GM11168 (cell line): ENCODE measurements around the gene NEUROG1.
"Not testable (repeated sequence)": the region's sequence is repeated elsewhere in the genome, so short reads cannot be mapped to it uniquely, and the experiment has no call there.

Source experiments
- in situ Hi-C: fragments of 300-500 bp; cut with MboI; formaldehyde crosslinking; loops from one replicate; pipeline ENCODE4 v1.12.0; 2022; ENCODE audit warnings: low sequenced_read_pairs; ENCODE audit not compliant: unreplicated experiment

Gene NEUROG1

GRCh38 chr5:135539430-135540005, 3.8 kb upstream of the NEUROG1 start:
- in situ Hi-C loops, result no loop called here

DNA sequence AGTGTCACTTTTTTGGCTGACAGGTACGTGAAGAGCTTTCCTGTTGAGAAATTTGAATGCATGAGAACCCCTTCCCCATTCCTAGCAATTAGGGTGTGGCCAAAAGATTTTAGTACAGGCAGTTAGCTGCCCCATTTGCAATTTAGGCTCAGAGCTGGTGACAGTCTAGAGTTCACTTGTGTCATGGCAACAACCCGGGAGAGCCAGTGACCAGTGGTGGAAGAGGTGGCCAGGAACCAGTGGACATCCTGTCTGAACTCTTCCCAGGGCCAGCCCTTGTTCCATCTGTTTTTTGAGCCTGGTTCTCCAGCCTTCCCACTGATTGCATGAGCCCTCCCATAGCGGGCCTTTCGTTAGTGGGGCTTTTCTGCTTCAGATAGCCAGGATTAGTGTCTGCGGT, 2.5 kb upstream of the NEUROG1 start:
- in situ Hi-C loops, result no loop called here

DNA sequence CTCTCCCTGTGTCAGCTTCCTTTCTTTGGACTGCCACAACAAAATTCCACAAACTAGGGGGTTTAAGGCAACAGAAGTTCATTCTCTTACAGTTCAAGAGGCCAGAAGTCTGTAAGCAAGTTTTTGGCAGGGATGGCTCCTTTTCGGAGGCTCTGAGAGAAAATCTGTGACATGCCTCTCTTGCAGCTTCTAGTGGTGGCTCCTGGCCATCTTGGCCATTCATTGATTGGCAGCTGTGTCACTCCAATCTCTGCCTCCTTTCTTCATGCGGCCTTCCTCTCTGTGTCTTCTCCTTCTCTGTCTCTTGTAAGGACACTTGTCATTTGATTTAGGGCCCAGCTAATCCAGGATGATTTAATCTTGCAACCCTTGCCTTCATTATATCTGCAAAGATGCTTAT, 2.0 kb upstream of the NEUROG1 start:
- in situ Hi-C loops, result no loop called here

GRCh38 chr5:135537271-135537670, 1.5 kb upstream of the NEUROG1 start:
- in situ Hi-C loops, result no loop called here

DNA sequence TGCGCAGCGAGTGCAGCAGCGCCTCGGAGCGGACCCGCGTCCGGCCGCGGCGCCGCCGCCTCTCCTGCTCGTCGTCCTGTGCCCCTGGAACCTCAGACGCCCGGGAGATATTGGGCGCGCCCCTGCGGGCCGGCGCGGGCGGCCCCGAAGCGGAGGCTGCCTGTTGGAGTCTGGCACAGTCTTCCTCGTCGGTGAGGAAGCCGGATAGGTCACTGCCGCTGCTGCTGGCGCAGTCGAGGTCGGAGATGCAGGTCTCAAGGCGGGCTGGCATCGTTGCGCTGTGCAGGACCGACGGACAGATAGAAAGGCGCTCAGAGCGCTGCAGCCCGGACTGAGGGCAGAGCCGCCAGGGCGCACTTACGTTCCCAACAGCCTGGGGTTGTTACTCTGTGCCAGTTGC, 344 bp downstream of the NEUROG1 start:
- in situ Hi-C loops, result no loop called here

GRCh38 chr5:135534609-135535419, 950 bp downstream of the NEUROG1 start:
- in situ Hi-C loops, result no loop called here

GRCh38 chr5:135533794-135534193, 2.0 kb downstream of the NEUROG1 start:
- in situ Hi-C loops, result no loop called here

GRCh38 chr5:135533334-135533733, 2.4 kb downstream of the NEUROG1 start:
- in situ Hi-C loops, result no loop called here

GRCh38 chr5:135529576-135529975, 6.2 kb downstream of the NEUROG1 start:
- in situ Hi-C loops, result not testable (repeated sequence)

- in situ Hi-C loops, result no loop called here
These were observed 8.8 kb downstream of the NEUROG1 start for GRCh38 chr5:135526924-135527323.

DNA sequence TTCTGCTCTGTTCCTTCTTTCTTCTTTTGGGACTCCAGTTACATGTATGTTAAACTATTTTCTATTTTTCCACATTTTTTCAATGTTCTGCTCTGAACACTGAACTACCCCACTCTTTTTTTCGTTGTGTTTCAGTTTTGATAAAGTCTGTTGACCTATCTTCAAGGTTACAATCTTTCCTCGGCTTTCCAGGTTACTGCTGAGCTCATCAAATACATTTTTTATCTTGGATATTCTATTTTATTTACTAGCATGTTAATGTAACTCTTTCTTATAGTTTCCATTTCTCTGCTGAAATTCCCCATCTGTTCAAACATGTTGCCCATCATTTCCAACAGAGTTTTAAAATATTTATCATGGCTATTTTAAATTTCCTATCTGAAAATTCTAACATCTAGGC, 13.8 kb downstream of the NEUROG1 start:
- in situ Hi-C loops, result no loop called here

DNA sequence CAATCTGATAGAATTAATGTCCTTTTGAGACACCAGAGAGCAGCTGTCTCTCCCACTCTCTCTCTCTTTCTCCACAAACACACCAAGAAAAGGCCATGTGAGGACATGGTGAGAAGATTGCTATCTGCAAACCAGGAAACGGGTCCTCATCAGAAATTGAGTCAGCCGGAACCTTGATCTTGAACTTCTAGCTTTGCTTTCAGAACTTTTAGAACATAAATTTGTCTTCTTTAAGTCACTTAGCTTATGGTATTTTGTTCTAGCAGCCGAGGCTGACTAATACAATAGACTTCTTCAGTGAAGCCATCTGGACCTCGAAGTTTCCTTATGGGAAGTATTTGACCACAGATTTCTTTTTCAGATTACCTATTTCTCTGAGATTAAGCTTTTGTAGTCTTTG, 18.1 kb downstream of the NEUROG1 start:
- in situ Hi-C loops, result no loop called here

DNA sequence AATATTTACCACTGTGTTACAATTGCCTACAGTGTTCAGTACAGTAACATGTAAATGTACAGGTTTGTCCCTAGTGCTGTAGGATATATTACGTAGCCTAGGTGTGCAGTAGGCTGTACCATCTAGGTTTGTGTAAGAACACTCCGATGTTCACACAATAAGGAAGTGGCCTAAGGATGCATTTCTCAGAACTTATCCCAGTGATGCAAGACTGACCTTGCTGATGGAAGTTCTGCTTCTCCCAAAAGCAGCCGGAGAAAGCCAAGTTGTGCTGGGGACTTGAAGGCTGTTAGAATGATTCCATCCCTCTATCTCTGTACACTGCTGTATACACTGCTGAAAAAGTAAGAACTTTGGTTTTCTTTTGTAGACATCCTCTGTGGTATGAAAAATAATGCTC, 21.6 kb downstream of the NEUROG1 start:
- in situ Hi-C loops, result no loop called here

GRCh38 chr5:135511761-135512575, 23.8 kb downstream of the NEUROG1 start:
- in situ Hi-C loops, result no loop called here

DNA sequence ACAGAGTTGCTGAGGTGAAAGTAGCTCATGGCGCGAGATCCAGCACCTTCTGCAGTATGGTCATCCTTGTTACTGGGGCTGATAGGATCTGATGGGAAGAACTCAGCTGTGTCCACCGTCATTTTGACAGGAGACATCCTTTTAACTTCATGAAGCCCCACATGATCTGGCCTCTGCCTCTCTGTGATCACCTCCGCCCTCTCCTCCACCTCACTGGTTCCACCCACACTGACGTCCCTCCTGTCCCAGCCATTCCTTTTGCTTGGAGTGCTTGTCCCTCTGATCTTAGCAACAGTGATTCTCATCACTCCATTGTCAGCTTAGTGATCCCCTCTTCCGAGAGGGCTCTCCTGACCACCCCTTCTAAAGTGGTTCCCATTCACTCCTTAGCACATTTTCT, 25.8 kb downstream of the NEUROG1 start:
- in situ Hi-C loops, result no loop called here

- in situ Hi-C loops, result no loop called here
These were observed 27.2 kb downstream of the NEUROG1 start for GRCh38 chr5:135508496-135509005.

DNA sequence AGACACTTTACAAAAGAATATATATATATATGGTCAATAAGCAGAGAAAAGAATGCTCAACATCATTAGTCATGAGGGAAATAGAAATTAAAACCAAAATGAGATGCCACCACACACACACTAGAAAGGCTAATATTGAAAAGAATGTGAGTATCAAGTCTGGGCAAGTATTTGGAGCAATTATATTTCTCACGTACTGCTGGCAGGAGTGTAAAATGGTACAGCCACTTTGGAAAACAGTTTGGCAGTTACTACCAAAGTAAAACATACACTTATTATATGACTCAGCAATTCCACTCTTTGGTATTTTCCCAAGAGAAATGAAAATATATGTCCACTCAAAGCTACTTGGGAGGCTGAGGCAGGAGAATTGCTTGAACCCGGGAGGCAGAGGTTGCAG, 29.8 kb downstream of the NEUROG1 start:
- in situ Hi-C loops, result no loop called here

GRCh38 chr5:135504376-135504775, 31.4 kb downstream of the NEUROG1 start:
- in situ Hi-C loops, result no loop called here

- in situ Hi-C loops, result no loop called here
These were observed 31.9 kb downstream of the NEUROG1 start for GRCh38 chr5:135503871-135504270.

GRCh38 chr5:135502836-135503520, 32.8 kb downstream of the NEUROG1 start:
- in situ Hi-C loops, result no loop called here
